Lower lobe of right lung (tissue), 2 donors: ENCODE results near the gene NSD2. TPM values are rescaled to one million over a fixed set of nuclear protein-coding genes. Genes with fewer than 3 reads are reported as not detected.

Experiments
- ATAC-seq, 2 donors: fragments of 200-7000 bp; cut with Tn5 transposase; one replicate each; pipeline ENCODE4 v1.9.1; 2020 to 2022; ENCODE audit warnings: mild to moderate bottlenecking in 2 of 2, moderate library complexity in 2 of 2
- DNase-seq: peaks from one replicate; pipeline ENCODE4 v3.0.0-alpha.2; 2020
- H3K27ac ChIP-seq: fragments of 200-600 bp; one replicate; pipeline ENCODE4 v1.8.0; 2022
- H3K27me3 ChIP-seq: fragments of 200-600 bp; one replicate; pipeline ENCODE4 v1.8.0; 2022; ENCODE audit warnings: low read depth
- H3K36me3 ChIP-seq: fragments of 200-600 bp; one replicate; pipeline ENCODE4 v1.8.0; 2022; ENCODE audit warnings: mild to moderate bottlenecking
- H3K4me1 ChIP-seq: fragments of 200-600 bp; one replicate; pipeline ENCODE4 v1.8.0; 2022
- H3K4me3 ChIP-seq: fragments of 200-600 bp; one replicate; pipeline ENCODE4 v1.8.0; 2022; ENCODE audit warnings: mild to moderate bottlenecking
- H3K9me3 ChIP-seq: fragments of 200-600 bp; one replicate; pipeline ENCODE4 v1.8.0; 2022
- intact Hi-C: fragments of 100-400 bp; cut with DNase I; formaldehyde crosslinking; loops from one replicate; pipeline ENCODE4 v1.11.0; 2022
- total RNA-seq: library from RNA; stranded (reverse); fragmentation: NEBNext Ultra II Directional; extraction: Animal tissue kit (Norgen Biotek cat#: 25700); gene quantifications from one replicate; pipeline ENCODE4 v1.2.1, GENCODE V29; 2021
- TF ChIP-seq, protein P1 (sequence below): fragments of 200-600 bp; IDR thresholded peaks from one replicate; pipeline ENCODE4 v1.8.0; 2022; ENCODE audit warnings: antibody characterized with exemption, mild to moderate bottlenecking
- donor health status: DM: no; HTN: yes; CAD: no; lungs with severe emphysema.

The NSD2 gene
- total RNA-seq, 1 donor from 2014 or later: 52.9 TPM

DNA sequence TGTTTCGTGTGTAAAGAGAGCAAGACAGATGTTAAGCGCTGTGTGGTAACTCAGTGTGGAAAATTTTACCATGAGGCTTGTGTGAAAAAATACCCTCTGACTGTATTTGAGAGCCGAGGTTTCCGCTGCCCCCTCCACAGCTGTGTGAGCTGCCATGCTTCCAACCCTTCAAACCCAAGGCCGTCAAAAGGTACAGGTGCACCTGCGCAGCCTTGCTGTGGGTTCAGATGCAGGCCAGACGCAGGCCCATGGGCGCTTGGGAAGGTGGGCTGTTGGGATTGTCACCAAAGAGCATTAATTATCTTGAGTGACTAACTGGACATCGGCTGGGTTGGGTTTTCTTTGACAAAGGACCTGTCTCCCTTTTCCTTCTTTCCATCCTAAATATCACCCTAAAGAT, 82.1 kb downstream of the NSD2 start:
- DNase-seq: no peak
- Histone ChIP-seq H3K9me3 (no peaks in the 10 kb centered on the region), H3K36me3 (peaks cover 55% of the 10 kb centered on the region), H3K27ac (no peak overlapping the region), H3K27me3 (no peaks in the 10 kb centered on the region), H3K4me3 (no peak overlapping the region), H3K4me1 (no peaks in the 10 kb centered on the region)
- no peak for ATAC-seq
- intact Hi-C loops: no loop called here
- TF ChIP-seq, protein P1, sequence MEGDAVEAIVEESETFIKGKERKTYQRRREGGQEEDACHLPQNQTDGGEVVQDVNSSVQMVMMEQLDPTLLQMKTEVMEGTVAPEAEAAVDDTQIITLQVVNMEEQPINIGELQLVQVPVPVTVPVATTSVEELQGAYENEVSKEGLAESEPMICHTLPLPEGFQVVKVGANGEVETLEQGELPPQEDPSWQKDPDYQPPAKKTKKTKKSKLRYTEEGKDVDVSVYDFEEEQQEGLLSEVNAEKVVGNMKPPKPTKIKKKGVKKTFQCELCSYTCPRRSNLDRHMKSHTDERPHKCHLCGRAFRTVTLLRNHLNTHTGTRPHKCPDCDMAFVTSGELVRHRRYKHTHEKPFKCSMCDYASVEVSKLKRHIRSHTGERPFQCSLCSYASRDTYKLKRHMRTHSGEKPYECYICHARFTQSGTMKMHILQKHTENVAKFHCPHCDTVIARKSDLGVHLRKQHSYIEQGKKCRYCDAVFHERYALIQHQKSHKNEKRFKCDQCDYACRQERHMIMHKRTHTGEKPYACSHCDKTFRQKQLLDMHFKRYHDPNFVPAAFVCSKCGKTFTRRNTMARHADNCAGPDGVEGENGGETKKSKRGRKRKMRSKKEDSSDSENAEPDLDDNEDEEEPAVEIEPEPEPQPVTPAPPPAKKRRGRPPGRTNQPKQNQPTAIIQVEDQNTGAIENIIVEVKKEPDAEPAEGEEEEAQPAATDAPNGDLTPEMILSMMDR: no peak

DNA sequence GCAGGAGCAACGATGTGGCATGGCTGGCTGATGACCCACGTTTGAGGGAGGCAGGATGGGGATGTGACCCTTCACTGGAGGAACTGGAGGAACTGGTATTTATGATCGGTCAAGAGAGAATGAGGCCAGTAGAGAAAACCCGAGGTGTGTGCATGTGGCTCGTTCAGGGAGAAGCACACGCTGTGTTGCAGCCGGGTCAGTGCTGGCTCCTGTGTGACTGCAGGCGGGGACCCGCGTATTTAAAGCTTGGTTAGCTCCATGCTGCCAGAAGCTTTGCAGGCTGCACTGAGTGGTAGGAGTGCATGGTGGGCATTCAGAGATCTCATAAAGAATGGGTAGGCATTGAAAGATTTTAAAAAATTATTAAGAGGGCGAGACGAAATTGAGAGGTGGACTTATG, 85.4 kb downstream of the NSD2 start:
- H3K36me3 ChIP-seq: peaks cover 86% of the 10 kb centered on the region
- H3K9me3 ChIP-seq: no peaks in the 10 kb centered on the region
- DNase-seq: no peak
- no peak for ATAC-seq
- H3K27me3 ChIP-seq: no peaks in the 10 kb centered on the region
- H3K27ac ChIP-seq: no peak overlapping the region
- TF ChIP-seq, protein P1: no peak
- no peaks in the 10 kb centered on the region for H3K4me1 ChIP-seq
- no peak overlapping the region for H3K4me3 ChIP-seq
- intact Hi-C loops: no loop called here

DNA sequence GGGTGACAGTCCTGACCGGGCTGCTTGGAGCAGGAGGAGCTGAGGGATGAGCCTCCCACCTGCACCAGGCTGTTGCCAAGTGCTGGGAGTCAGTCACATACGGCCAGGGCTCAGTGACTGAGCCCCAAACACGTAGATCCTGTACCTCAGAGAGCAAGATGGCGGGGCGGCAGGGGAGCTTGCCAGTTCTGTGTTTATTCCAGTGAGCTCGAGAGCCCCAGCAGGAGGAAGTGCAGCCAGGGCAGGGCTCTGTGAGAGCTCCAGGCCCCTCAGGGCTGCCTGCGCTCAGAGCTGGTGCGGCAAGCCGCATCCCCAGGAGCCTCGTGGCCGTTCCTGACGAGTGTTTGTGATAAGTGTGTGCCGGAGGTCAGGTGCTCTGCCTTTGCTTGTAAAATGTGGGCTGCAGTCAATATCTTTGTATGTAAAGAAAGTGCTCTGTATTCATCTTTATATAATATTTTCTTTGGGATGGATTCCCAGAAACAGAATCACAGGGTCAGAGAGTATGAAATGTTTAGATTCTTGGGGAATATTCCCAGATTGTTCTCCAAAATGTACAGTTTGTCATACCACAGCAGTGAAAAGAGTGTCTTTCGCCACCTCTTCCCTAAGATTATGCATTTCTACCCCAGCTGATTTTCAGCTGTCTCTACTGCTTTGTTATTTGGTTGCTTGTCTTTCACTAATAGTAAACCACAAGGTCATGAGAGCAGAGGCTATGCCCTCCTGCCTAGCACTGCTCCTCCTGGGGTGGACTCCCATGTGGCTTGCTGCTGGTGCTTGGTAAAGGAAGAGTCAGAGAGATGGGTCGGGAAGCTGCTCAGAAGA, 87.3 kb downstream of the NSD2 start:
- H3K27me3 ChIP-seq: no peaks in the 10 kb centered on the region
- TF ChIP-seq, protein P1: no peak
- DNase-seq (peak; percentile 69), ATAC-seq (peak; percentile 73 to 84)
- H3K27ac ChIP-seq: no peak overlapping the region
- H3K9me3 ChIP-seq: no peaks in the 10 kb centered on the region
- intact Hi-C loops: no loop called here
- no peaks in the 10 kb centered on the region for H3K4me1 ChIP-seq
- no peak overlapping the region for H3K4me3 ChIP-seq
- peaks cover 85% of the 10 kb centered on the region for H3K36me3 ChIP-seq

DNA sequence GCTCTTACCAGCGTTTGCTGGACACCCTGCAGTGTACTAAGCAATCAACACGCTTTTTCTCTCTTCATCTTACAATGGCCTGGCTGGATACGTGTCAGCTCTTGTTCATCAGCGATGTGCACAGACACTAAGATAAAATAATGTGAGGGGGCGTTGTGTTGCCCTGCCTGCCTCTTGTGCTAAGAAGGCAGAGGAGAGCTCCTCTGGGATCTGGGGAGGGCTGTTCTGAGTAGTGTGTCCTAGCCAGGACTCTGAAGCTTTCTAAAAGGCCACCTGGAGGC, 87.9 kb downstream of the NSD2 start:
- TF ChIP-seq, protein P1: no peak
- ATAC-seq (no peak), DNase-seq (no peak)
- Histone ChIP-seq H3K36me3 (peaks cover 85% of the 10 kb centered on the region), H3K27me3 (no peaks in the 10 kb centered on the region), H3K4me3 (no peak overlapping the region), H3K9me3 (no peaks in the 10 kb centered on the region), H3K4me1 (no peaks in the 10 kb centered on the region), H3K27ac (no peak overlapping the region)
- intact Hi-C loops: no loop called here

DNA sequence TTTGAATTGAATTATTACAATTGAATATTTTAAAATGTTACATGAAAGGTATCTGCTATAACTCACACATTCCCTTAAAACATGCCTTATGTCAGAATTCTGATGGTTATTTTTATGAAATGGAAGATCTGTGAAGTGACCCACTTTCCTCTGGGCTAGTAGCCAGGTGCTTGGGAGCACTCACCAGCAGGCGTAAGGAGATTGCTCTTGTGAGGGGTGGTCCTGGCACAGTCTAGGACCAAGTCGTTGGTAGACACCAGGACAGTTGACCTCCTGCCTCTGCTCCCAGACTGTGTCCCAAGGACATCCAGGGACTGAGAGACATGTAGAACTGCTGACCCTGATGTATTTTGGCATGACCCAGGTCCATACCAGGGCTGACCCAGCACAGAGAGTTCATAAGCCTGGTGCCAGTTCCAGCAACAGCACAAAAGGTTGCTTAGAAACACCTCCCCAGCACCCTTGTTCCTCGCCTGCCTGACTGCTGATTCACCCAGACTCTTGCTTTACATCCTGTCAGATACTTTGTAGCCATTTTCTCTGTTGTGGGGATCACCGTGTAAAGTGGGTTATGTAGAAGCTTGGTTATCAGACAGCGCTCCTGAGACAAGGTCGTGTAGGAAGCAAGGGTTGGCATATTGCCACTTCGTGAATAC, 89.1 kb downstream of the NSD2 start:
- intact Hi-C loops: no loop called here
- ATAC-seq (no peak), DNase-seq (no peak)
- Histone ChIP-seq H3K27ac (no peak overlapping the region), H3K9me3 (no peaks in the 10 kb centered on the region), H3K27me3 (no peaks in the 10 kb centered on the region), H3K4me3 (no peak overlapping the region), H3K4me1 (no peaks in the 10 kb centered on the region), H3K36me3 (peaks cover 81% of the 10 kb centered on the region)
- TF ChIP-seq, protein P1: no peak
